Measurements from ENCODE around the gene CEP70.

Gene CEP70

GRCh38 chr3:138473391-138473790 lies 120.7 kb downstream of the CEP70 start:
- DNase-seq (ENCODE audit: low read depth, low spot score) = no peak
- no peak overlapping the region for H3K27ac ChIP-seq

GRCh38 chr3:138472141-138472825 lies 121.8 kb downstream of the CEP70 start:
- H3K27ac ChIP-seq = no peak overlapping the region
- DNase-seq (ENCODE audit: low read depth, low spot score) = no peak

- no peak for DNase-seq (ENCODE audit: low read depth, low spot score)
- no peak overlapping the region for H3K27ac ChIP-seq
Measured at GRCh38 chr3:138471481-138471880, 122.6 kb downstream of the CEP70 start.

- H3K27ac ChIP-seq = no peak overlapping the region
- DNase-seq (ENCODE audit: low read depth, low spot score) = no peak
Measured at GRCh38 chr3:138470687-138471086, 123.4 kb downstream of the CEP70 start.

GRCh38 chr3:138469874-138470273 lies 124.2 kb downstream of the CEP70 start:
- DNase-seq (ENCODE audit: low read depth, low spot score) = no peak
- H3K27ac ChIP-seq = no peak overlapping the region

- no peak overlapping the region for H3K27ac ChIP-seq
- peak; percentile 34 for DNase-seq (ENCODE audit: low read depth, low spot score)
Measured at GRCh38 chr3:138468886-138469285, 125.2 kb downstream of the CEP70 start.

- no peak overlapping the region for H3K27ac ChIP-seq
- DNase-seq (ENCODE audit: low read depth, low spot score) = no peak
Measured at GRCh38 chr3:138468451-138468850, 125.6 kb downstream of the CEP70 start.

- no peak for DNase-seq (ENCODE audit: low read depth, low spot score)
Measured at GRCh38 chr3:138467931-138468330, 126.1 kb downstream of the CEP70 start.

GRCh38 chr3:138465925-138466324 lies 128.1 kb downstream of the CEP70 start:
- no peak overlapping the region for H3K27ac ChIP-seq
- DNase-seq (ENCODE audit: low read depth, low spot score) = no peak

More at GRCh38 chr3:138467931-138468330, 126.1 kb downstream of the CEP70 start:
- no peak overlapping the region for H3K27ac ChIP-seq

GRCh38 chr3:138465451-138465850 lies 128.6 kb downstream of the CEP70 start:
- H3K27ac ChIP-seq = no peak overlapping the region
- DNase-seq (ENCODE audit: low read depth, low spot score) = no peak

GRCh38 chr3:138464491-138464860 lies 129.6 kb downstream of the CEP70 start:
- no peak for DNase-seq (ENCODE audit: low read depth, low spot score)
- H3K27ac ChIP-seq = no peak overlapping the region

- no peak for DNase-seq (ENCODE audit: low read depth, low spot score)
- H3K27ac ChIP-seq = no peak overlapping the region
Measured at GRCh38 chr3:138463724-138464490, 130.2 kb downstream of the CEP70 start.

GRCh38 chr3:138461896-138462295 lies 132.2 kb downstream of the CEP70 start:
- no peak overlapping the region for H3K27ac ChIP-seq
- DNase-seq (ENCODE audit: low read depth, low spot score) = no peak

- no peak for DNase-seq (ENCODE audit: low read depth, low spot score)
- no peak overlapping the region for H3K27ac ChIP-seq
Measured at GRCh38 chr3:138461246-138461645, 132.8 kb downstream of the CEP70 start.

GRCh38 chr3:138460536-138461205 lies 133.4 kb downstream of the CEP70 start:
- no peak overlapping the region for H3K27ac ChIP-seq
- DNase-seq (ENCODE audit: low read depth, low spot score) = no peak

- DNase-seq (ENCODE audit: low read depth, low spot score) = no peak
- H3K27ac ChIP-seq = no peak overlapping the region
Measured at GRCh38 chr3:138459619-138460535, 134.2 kb downstream of the CEP70 start.

GRCh38 chr3:138458774-138459499 lies 135.1 kb downstream of the CEP70 start:
- no peak for DNase-seq (ENCODE audit: low read depth, low spot score)
- no peak overlapping the region for H3K27ac ChIP-seq

- H3K27ac ChIP-seq = no peak overlapping the region
- no peak for DNase-seq (ENCODE audit: low read depth, low spot score)
Measured at GRCh38 chr3:138457863-138458735, 136.0 kb downstream of the CEP70 start.
